ENCODE data around the gene PSME1.

PSME1 gene

GRCh38 chr14:24151404-24152080 lies 15.5 kb downstream of the PSME1 start:
- no peaks in the 10 kb centered on the region for H4K20me1 ChIP-seq (ENCODE audit: insufficient read depth, low read length)
- no peaks in the 10 kb centered on the region for H3K36me3 ChIP-seq (replicated peaks; ENCODE audit: insufficient read depth, low read length)
- H3F3A ChIP-seq (ENCODE audit: insufficient read depth, low read length): peaks cover 5% of the 10 kb centered on the region; the same call in 1 of the 2 replicates
- H3K27ac ChIP-seq (ENCODE audit: low read length): no peak overlapping the region
- DNase-seq: no peak
- H3K4me1 ChIP-seq (ENCODE audit: low read length): peaks cover 7% of the 10 kb centered on the region
- H3K9me3 ChIP-seq (replicated peaks; ENCODE audit: insufficient read depth, low read length): no peaks in the 10 kb centered on the region
- no peak for TF ChIP-seq EZH2 (optimal IDR thresholded peaks at IDR 0.05; ENCODE audit: low read depth, low read length)
- no peak for TF ChIP-seq EZH2phosphoT487 (IDR thresholded peaks at IDR 0.05; ENCODE audit: low read length)
- no peak for TF ChIP-seq CTCF (IDR thresholded peaks at IDR 0.05; ENCODE audit: low read length)
- H3K9me2 ChIP-seq (replicated peaks; ENCODE audit: insufficient read depth, low read length): no peaks in the 10 kb centered on the region
- H3K79me2 ChIP-seq (ENCODE audit: low read length): peaks cover 20% of the 10 kb centered on the region
- H3K27me3 ChIP-seq (replicated peaks; ENCODE audit: insufficient read depth, low read length): no peaks in the 10 kb centered on the region
- H3K9ac ChIP-seq (ENCODE audit: low read length): no peak overlapping the region
- H3K4me3 ChIP-seq (ENCODE audit: low read length): no peak overlapping the region
- no peak overlapping the region for H3K4me2 ChIP-seq (ENCODE audit: low read depth, low read length)
- H2AFZ ChIP-seq (ENCODE audit: low read length): no peak overlapping the region

DNA sequence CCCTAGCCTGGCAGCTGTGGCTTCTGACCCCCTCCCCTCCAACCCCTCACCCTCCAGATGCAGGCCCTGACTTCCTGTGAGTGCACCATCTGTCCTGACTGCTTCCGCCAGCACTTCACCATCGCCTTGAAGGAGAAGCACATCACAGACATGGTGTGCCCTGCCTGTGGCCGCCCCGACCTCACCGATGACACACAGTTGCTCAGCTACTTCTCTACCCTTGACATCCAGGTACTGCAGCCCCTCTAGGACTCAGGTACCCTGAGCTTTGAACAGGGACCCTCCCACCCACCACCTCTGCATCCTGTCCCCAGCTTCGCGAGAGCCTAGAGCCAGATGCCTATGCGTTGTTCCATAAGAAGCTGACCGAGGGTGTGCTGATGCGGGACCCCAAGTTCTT lies 19.1 kb downstream of the PSME1 start:
- Histone ChIP-seq H3K4me1 (ENCODE audit: low read length) (no peaks in the 10 kb centered on the region), H3K9me3 (replicated peaks; ENCODE audit: insufficient read depth, low read length) (no peaks in the 10 kb centered on the region), H3K36me3 (replicated peaks; ENCODE audit: insufficient read depth, low read length) (no peaks in the 10 kb centered on the region), H3K79me2 (ENCODE audit: low read length) (no peaks in the 10 kb centered on the region), H3K9me2 (replicated peaks; ENCODE audit: insufficient read depth, low read length) (no peaks in the 10 kb centered on the region), H3K27me3 (replicated peaks; ENCODE audit: insufficient read depth, low read length) (no peaks in the 10 kb centered on the region), H3K27ac (ENCODE audit: low read length) (no peak overlapping the region), H3K4me2 (ENCODE audit: low read depth, low read length) (no peak overlapping the region), H2AFZ (ENCODE audit: low read length) (no peak overlapping the region), H3K9ac (ENCODE audit: low read length) (no peak overlapping the region), H3K4me3 (ENCODE audit: low read length) (no peak overlapping the region), H3F3A (ENCODE audit: insufficient read depth, low read length) (no peaks in the 10 kb centered on the region), H4K20me1 (ENCODE audit: insufficient read depth, low read length) (no peaks in the 10 kb centered on the region)
- no peak for TF ChIP-seq EZH2phosphoT487 (IDR thresholded peaks at IDR 0.05; ENCODE audit: low read length)
- no peak for TF ChIP-seq EZH2 (optimal IDR thresholded peaks at IDR 0.05; ENCODE audit: low read depth, low read length)
- TF ChIP-seq CTCF (IDR thresholded peaks at IDR 0.05; ENCODE audit: low read length): no peak
- no peak for DNase-seq

GRCh38 chr14:24156840-24157239 lies 20.8 kb downstream of the PSME1 start:
- Histone ChIP-seq H3F3A (ENCODE audit: insufficient read depth, low read length) (no peaks in the 10 kb centered on the region), H3K27me3 (replicated peaks; ENCODE audit: insufficient read depth, low read length) (no peaks in the 10 kb centered on the region), H3K4me3 (ENCODE audit: low read length) (no peak overlapping the region), H4K20me1 (ENCODE audit: insufficient read depth, low read length) (no peaks in the 10 kb centered on the region), H3K9me3 (replicated peaks; ENCODE audit: insufficient read depth, low read length) (no peaks in the 10 kb centered on the region), H3K79me2 (ENCODE audit: low read length) (peaks cover 7% of the 10 kb centered on the region), H2AFZ (ENCODE audit: low read length) (no peak overlapping the region), H3K4me1 (ENCODE audit: low read length) (no peaks in the 10 kb centered on the region), H3K9ac (ENCODE audit: low read length) (no peak overlapping the region), H3K36me3 (replicated peaks; ENCODE audit: insufficient read depth, low read length) (no peaks in the 10 kb centered on the region), H3K9me2 (replicated peaks; ENCODE audit: insufficient read depth, low read length) (no peaks in the 10 kb centered on the region), H3K4me2 (ENCODE audit: low read depth, low read length) (no peak overlapping the region), H3K27ac (ENCODE audit: low read length) (no peak overlapping the region)
- no peak for DNase-seq
- TF ChIP-seq CTCF (IDR thresholded peaks at IDR 0.05; ENCODE audit: low read length): no peak
- TF ChIP-seq EZH2phosphoT487 (IDR thresholded peaks at IDR 0.05; ENCODE audit: low read length): no peak
- TF ChIP-seq EZH2 (optimal IDR thresholded peaks at IDR 0.05; ENCODE audit: low read depth, low read length): no peak

Data from MM.1S (cell line).